HepG2 (cell line): ENCODE measurements around the gene MYL11. TPM values are rescaled to one million over a fixed set of nuclear protein-coding genes. Genes with fewer than 3 reads are reported as not detected.

Experiments
- FOSL2 ChIP-seq: sonication (generic); formaldehyde crosslinking; IDR thresholded peaks from 2 replicates; pipeline ENCODE4 v1.4.0; 2020; ENCODE audit warnings: missing genetic modification reagents
- FOXP4 ChIP-seq: sonication (generic); formaldehyde crosslinking; IDR thresholded peaks from 2 replicates; pipeline ENCODE4 v1.4.0; 2020; ENCODE audit warnings: missing genetic modification reagents
- GTF3A ChIP-seq: sonication (generic); formaldehyde crosslinking; conservative IDR thresholded peaks from 2 replicates; pipeline ENCODE4 v1.4.0; 2020; ENCODE audit warnings: mild to moderate bottlenecking, missing genetic modification reagents
- HCFC1 ChIP-seq: fragments of 150-350 bp; IDR thresholded peaks from 2 replicates; pipeline ENCODE4 v1.6.1; 2014; ENCODE audit warnings: low read depth, low read length
- MTA3 ChIP-seq: sonication (generic); formaldehyde crosslinking; IDR thresholded peaks from 2 replicates; pipeline ENCODE4 v1.4.0; 2020; ENCODE audit warnings: missing genetic modification reagents
- PHF20 ChIP-seq: sonication (generic); formaldehyde crosslinking; IDR thresholded peaks from 2 replicates; pipeline ENCODE4 v1.5.0; 2020; ENCODE audit warnings: mild to moderate bottlenecking, missing genetic modification reagents
- PLRG1 ChIP-seq: fragments of 450-650 bp; conservative IDR thresholded peaks from 2 replicates; pipeline ENCODE4 v1.6.1; 2016
- SNRNP70 ChIP-seq: fragments of 200-400 bp; formaldehyde crosslinking; IDR thresholded peaks from 2 replicates; pipeline ENCODE4 v1.6.1; 2017; ENCODE audit warnings: mild to moderate bottlenecking, low read depth, low read length, moderate library complexity
- ZNF160 ChIP-seq: sonication (generic); formaldehyde crosslinking; IDR thresholded peaks from 2 replicates; pipeline ENCODE4 v1.8.0; 2022; ENCODE audit warnings: mild to moderate bottlenecking, inconsistent platforms, missing genetic modification reagents
- ZNF282 ChIP-seq: fragments of 450-650 bp; IDR thresholded peaks from 2 replicates; pipeline ENCODE4 v1.6.1; 2018; ENCODE audit not compliant: partially characterized antibody
- ZNF563 ChIP-seq: sonication (generic); formaldehyde crosslinking; IDR thresholded peaks from 2 replicates; pipeline ENCODE4 v1.8.0; 2022; ENCODE audit warnings: mild to moderate bottlenecking, moderate library complexity, missing genetic modification reagents
- ZNF841 ChIP-seq: sonication (generic); formaldehyde crosslinking; IDR thresholded peaks from 2 replicates; pipeline ENCODE4 v1.8.1; 2023; ENCODE audit warnings: missing genetic modification reagents, borderline replicate concordance
- polyA plus RNA-seq, 8 experiments: library from polyadenylated mRNA; depleted of rRNA in 3 of 8; stranded (reverse) in 7 of 8; unstranded in 1 of 8; fragments of >200 nt; fragmentation: Illumina TruSeq in 4 of 8; extraction: Trizol in 4 of 8; gene quantifications; 2 replicates each; pipeline versions ENCODE4 v1.2.1 to v1.2.3, GENCODE V29; 2011 to 2016; ENCODE audit warnings: low read depth in 4 of 8, missing spikeins in 1 of 8, mixed read lengths in 1 of 8; ENCODE audit not compliant: insufficient read depth in 1 of 8
- total RNA-seq, 5 experiments: library from RNA; depleted of rRNA; stranded (reverse); fragments of >200 nt; fragmentation: Illumina TruSeq; extraction: Trizol; gene quantifications; 2 replicates each; pipeline ENCODE4 v1.2.3, GENCODE V29; 2016; ENCODE audit warnings: low read depth in 1 of 5
- TF ChIP-seq, protein P1 (sequence below): IDR thresholded peaks from 2 replicates; pipeline ENCODE4 v1.4.0; 2020; ENCODE audit warnings: mild to moderate bottlenecking, missing genetic modification reagents
- TF ChIP-seq, protein P2 (sequence below): sonication (generic); formaldehyde crosslinking; IDR thresholded peaks from 2 replicates; pipeline ENCODE4 v1.4.0; 2020; ENCODE audit warnings: mild to moderate bottlenecking, low read depth, missing genetic modification reagents
- TF ChIP-seq, protein P3 (sequence below): sonication (generic); formaldehyde crosslinking; IDR thresholded peaks from 2 replicates; pipeline ENCODE4 v1.5.0; 2020; ENCODE audit warnings: missing genetic modification reagents
- TF ChIP-seq, protein P4 (sequence below): sonication (generic); formaldehyde crosslinking; IDR thresholded peaks from 2 replicates; pipeline ENCODE4 v1.5.1; 2020; ENCODE audit warnings: mild to moderate bottlenecking, missing genetic modification reagents, moderate library complexity

Gene MYL11
- total and polyA plus RNA-seq, 2 of the 13 experiments (the other 11 are each of a cell fraction or from before 2014, with no cell fraction given) = not detected

GRCh38 chr16:30395155-30395991, 20.8 kb downstream of the MYL11 start, which contains the start of gene ZNF48 (continued):
- TF ChIP-seq, protein P1, sequence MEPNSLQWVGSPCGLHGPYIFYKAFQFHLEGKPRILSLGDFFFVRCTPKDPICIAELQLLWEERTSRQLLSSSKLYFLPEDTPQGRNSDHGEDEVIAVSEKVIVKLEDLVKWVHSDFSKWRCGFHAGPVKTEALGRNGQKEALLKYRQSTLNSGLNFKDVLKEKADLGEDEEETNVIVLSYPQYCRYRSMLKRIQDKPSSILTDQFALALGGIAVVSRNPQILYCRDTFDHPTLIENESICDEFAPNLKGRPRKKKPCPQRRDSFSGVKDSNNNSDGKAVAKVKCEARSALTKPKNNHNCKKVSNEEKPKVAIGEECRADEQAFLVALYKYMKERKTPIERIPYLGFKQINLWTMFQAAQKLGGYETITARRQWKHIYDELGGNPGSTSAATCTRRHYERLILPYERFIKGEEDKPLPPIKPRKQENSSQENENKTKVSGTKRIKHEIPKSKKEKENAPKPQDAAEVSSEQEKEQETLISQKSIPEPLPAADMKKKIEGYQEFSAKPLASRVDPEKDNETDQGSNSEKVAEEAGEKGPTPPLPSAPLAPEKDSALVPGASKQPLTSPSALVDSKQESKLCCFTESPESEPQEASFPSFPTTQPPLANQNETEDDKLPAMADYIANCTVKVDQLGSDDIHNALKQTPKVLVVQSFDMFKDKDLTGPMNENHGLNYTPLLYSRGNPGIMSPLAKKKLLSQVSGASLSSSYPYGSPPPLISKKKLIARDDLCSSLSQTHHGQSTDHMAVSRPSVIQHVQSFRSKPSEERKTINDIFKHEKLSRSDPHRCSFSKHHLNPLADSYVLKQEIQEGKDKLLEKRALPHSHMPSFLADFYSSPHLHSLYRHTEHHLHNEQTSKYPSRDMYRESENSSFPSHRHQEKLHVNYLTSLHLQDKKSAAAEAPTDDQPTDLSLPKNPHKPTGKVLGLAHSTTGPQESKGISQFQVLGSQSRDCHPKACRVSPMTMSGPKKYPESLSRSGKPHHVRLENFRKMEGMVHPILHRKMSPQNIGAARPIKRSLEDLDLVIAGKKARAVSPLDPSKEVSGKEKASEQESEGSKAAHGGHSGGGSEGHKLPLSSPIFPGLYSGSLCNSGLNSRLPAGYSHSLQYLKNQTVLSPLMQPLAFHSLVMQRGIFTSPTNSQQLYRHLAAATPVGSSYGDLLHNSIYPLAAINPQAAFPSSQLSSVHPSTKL (CRISPR knock-in tag) = peak; percentile 54; the same call in 1 of the 2 replicates
- TF ChIP-seq ZNF841 (CRISPR knock-in tag) (0 out of 2 replicates have a peak, but pooled peaks have one; percentile 44), ZNF160 (CRISPR knock-in tag) (peak; percentile 50; the same call in 1 of the 2 replicates), SNRNP70 (no peak), HCFC1 (peak; percentile 75), PHF20 (CRISPR knock-in tag) (peak; percentile 91), GTF3A (CRISPR knock-in tag) (no peak), ZNF563 (peak; percentile 65), MTA3 (CRISPR knock-in tag) (no peak), ZNF282 (no peak), FOSL2 (CRISPR knock-in tag) (peak; percentile 60), PLRG1 (no peak), FOXP4 (no peak)
- TF ChIP-seq, protein P2, sequence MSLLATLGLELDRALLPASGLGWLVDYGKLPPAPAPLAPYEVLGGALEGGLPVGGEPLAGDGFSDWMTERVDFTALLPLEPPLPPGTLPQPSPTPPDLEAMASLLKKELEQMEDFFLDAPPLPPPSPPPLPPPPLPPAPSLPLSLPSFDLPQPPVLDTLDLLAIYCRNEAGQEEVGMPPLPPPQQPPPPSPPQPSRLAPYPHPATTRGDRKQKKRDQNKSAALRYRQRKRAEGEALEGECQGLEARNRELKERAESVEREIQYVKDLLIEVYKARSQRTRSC (CRISPR knock-in tag) = peak; percentile 82; the same call in 1 of the 2 replicates
- TF ChIP-seq, protein P3, sequence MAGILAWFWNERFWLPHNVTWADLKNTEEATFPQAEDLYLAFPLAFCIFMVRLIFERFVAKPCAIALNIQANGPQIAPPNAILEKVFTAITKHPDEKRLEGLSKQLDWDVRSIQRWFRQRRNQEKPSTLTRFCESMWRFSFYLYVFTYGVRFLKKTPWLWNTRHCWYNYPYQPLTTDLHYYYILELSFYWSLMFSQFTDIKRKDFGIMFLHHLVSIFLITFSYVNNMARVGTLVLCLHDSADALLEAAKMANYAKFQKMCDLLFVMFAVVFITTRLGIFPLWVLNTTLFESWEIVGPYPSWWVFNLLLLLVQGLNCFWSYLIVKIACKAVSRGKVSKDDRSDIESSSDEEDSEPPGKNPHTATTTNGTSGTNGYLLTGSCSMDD (CRISPR knock-in tag) = no peak
- TF ChIP-seq, protein P4, sequence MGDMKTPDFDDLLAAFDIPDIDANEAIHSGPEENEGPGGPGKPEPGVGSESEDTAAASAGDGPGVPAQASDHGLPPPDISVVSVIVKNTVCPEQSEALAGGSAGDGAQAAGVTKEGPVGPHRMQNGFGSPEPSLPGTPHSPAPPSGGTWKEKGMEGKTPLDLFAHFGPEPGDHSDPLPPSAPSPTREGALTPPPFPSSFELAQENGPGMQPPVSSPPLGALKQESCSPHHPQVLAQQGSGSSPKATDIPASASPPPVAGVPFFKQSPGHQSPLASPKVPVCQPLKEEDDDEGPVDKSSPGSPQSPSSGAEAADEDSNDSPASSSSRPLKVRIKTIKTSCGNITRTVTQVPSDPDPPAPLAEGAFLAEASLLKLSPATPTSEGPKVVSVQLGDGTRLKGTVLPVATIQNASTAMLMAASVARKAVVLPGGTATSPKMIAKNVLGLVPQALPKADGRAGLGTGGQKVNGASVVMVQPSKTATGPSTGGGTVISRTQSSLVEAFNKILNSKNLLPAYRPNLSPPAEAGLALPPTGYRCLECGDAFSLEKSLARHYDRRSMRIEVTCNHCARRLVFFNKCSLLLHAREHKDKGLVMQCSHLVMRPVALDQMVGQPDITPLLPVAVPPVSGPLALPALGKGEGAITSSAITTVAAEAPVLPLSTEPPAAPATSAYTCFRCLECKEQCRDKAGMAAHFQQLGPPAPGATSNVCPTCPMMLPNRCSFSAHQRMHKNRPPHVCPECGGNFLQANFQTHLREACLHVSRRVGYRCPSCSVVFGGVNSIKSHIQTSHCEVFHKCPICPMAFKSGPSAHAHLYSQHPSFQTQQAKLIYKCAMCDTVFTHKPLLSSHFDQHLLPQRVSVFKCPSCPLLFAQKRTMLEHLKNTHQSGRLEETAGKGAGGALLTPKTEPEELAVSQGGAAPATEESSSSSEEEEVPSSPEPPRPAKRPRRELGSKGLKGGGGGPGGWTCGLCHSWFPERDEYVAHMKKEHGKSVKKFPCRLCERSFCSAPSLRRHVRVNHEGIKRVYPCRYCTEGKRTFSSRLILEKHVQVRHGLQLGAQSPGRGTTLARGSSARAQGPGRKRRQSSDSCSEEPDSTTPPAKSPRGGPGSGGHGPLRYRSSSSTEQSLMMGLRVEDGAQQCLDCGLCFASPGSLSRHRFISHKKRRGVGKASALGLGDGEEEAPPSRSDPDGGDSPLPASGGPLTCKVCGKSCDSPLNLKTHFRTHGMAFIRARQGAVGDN = peak; percentile 87
